SK-N-SH (cell line): ENCODE data around the gene LRP5.

Experiments
- FOSL2 ChIP-seq: IDR thresholded peaks from 2 replicates; pipeline ENCODE4 v1.4.0; 2012; ENCODE audit warnings: low read depth, mild to moderate bottlenecking, moderate library complexity, borderline replicate concordance
- FOXM1 ChIP-seq: IDR thresholded peaks from 2 replicates; pipeline ENCODE4 v1.4.0; 2012; ENCODE audit warnings: low read depth, mild to moderate bottlenecking

DNA sequence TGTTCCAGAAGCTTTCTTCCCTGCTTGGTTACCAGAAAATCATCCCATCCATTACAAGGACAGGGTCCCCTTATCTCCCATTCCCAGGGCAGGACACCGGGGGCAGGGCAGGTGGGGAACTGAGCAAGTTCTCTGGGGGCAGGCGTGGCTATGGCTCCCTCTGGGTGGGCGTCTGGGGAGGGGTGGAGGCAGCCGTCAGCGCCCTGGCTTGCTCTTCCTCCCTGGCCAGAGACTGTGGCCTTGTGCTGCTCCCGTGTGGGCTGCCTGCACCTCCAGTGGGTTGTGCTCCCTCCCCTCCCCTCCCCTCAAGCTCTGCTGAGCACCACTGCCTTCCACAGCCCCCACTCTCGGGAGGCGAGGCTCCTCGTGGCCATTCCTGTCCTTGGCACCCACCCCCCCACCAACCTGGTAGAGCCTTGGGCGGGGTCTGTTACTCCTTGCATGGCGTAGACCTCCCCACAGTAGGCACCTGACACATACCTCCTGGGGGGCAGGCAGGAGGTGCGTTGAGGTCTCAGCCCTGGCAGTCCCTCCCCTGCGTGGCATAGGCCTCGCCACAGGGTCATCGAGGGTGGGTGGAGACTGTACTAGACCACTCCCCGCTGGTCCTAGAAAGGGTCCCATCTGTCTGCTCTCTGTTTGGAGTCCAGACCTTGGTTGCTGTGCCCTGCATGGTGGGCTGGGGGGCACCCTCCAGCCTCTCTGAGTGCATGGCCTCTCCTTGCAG lies 123.9 kb downstream of the LRP5 start:
- no peak for TF ChIP-seq FOXM1
- no peak for TF ChIP-seq FOSL2
